H9 (cell line): Measurements from ENCODE around the gene ATG14. TPM values are rescaled to one million over a fixed set of nuclear protein-coding genes. Genes with fewer than 3 reads are reported as not detected.

Experiments used
- DNase-seq: peaks from one replicate; pipeline ENCODE4 v3.0.0-alpha.2; 2017
- H2AFZ ChIP-seq: one replicate; pipeline ENCODE4 v1.6.1; 2013; ENCODE audit warnings: mild to moderate bottlenecking, low read length, control low read depth, moderate library complexity
- H2AK5ac ChIP-seq: 2 replicates; pipeline ENCODE4 v1.6.1; 2013; ENCODE audit warnings: low read length, control low read depth, mixed read lengths; ENCODE audit not compliant: insufficient read length
- H2BK120ac ChIP-seq: one replicate; pipeline ENCODE4 v1.6.1; 2013; ENCODE audit warnings: low read depth, mild to moderate bottlenecking, low read length, control low read depth, inconsistent platforms; ENCODE audit not compliant: poor library complexity, severe bottlenecking
- H2BK12ac ChIP-seq: 2 replicates; pipeline ENCODE4 v1.6.1; 2013; ENCODE audit warnings: low read length, control low read depth, mixed read lengths, low read depth; ENCODE audit not compliant: insufficient read length
- H2BK15ac ChIP-seq: 2 replicates; pipeline ENCODE4 v1.6.1; 2013; ENCODE audit warnings: low read depth, low read length, control low read depth
- H2BK20ac ChIP-seq: one replicate; pipeline ENCODE4 v1.6.1; 2013; ENCODE audit warnings: low read depth, mild to moderate bottlenecking, low read length, control low read depth, inconsistent platforms; ENCODE audit not compliant: poor library complexity, severe bottlenecking
- H2BK5ac ChIP-seq: 2 replicates; pipeline ENCODE4 v1.6.1; 2013; ENCODE audit warnings: low read length, control low read depth, mixed read lengths; ENCODE audit not compliant: insufficient read length
- H3K14ac ChIP-seq: 2 replicates; pipeline ENCODE4 v1.6.1; 2013; ENCODE audit warnings: low read length, control low read depth; ENCODE audit not compliant: insufficient read depth
- H3K18ac ChIP-seq: 2 replicates; pipeline ENCODE4 v1.6.1; 2013; ENCODE audit warnings: low read depth, mild to moderate bottlenecking, mixed read lengths, low read length, control low read depth; ENCODE audit not compliant: insufficient read length
- H3K23ac ChIP-seq: 2 replicates; pipeline ENCODE4 v1.6.1; 2013; ENCODE audit warnings: low read length, control low read depth, mixed read lengths, low read depth; ENCODE audit not compliant: insufficient read length
- H3K23me2 ChIP-seq: 2 replicates; pipeline ENCODE4 v1.6.1; 2013; ENCODE audit warnings: low read depth, mild to moderate bottlenecking, mixed read lengths, low read length, control low read depth; ENCODE audit not compliant: insufficient read length, poor library complexity, severe bottlenecking
- H3K27ac ChIP-seq: 2 replicates; pipeline ENCODE4 v1.5.1; 2013; ENCODE audit warnings: low read length, control low read depth, mixed read lengths, low read depth; ENCODE audit not compliant: insufficient read length
- H3K27me3 ChIP-seq: 2 replicates; pipeline ENCODE4 v1.6.1; 2013; ENCODE audit warnings: low read length, control low read depth, inconsistent platforms; ENCODE audit not compliant: insufficient read depth
- H3K4ac ChIP-seq: 2 replicates; pipeline ENCODE4 v1.6.1; 2013; ENCODE audit warnings: low read depth, mild to moderate bottlenecking, control low read depth, inconsistent platforms, low read length, moderate library complexity
- H3K4me1 ChIP-seq: 2 replicates; pipeline ENCODE4 v1.6.1; 2013; ENCODE audit warnings: low read length, control low read depth, inconsistent platforms; ENCODE audit not compliant: insufficient read depth
- H3K4me2 ChIP-seq: 2 replicates; pipeline ENCODE4 v1.6.1; 2013; ENCODE audit warnings: low read length, control low read depth, mixed read lengths; ENCODE audit not compliant: insufficient read length, insufficient read depth
- H3K56ac ChIP-seq: 2 replicates; pipeline ENCODE4 v1.6.1; 2013; ENCODE audit warnings: low read depth, mild to moderate bottlenecking, mixed read lengths, low read length, control low read depth; ENCODE audit not compliant: insufficient read length
- H3K79me1 ChIP-seq: 2 replicates; pipeline ENCODE4 v1.6.1; 2013; ENCODE audit warnings: low read depth, mild to moderate bottlenecking, moderate library complexity, low read length, control low read depth, inconsistent platforms; ENCODE audit not compliant: insufficient read depth, poor library complexity, severe bottlenecking
- H3K79me2 ChIP-seq: 2 replicates; pipeline ENCODE4 v1.6.1; 2013; ENCODE audit warnings: low read length, control low read depth, inconsistent platforms; ENCODE audit not compliant: insufficient read depth
- H3K9ac ChIP-seq: 2 replicates; pipeline ENCODE4 v1.6.1; 2013; ENCODE audit warnings: low read length, control low read depth, mixed read lengths; ENCODE audit not compliant: insufficient read length; ENCODE audit errors: extremely low read depth
- H3K9me3 ChIP-seq: one replicate; pipeline ENCODE4 v1.6.1; 2013; ENCODE audit warnings: low read depth, low read length, inconsistent platforms; ENCODE audit not compliant: control insufficient read depth
- H3T11ph ChIP-seq: one replicate; pipeline ENCODE4 v1.6.1; 2013; ENCODE audit warnings: mild to moderate bottlenecking, low read length, control low read depth, inconsistent platforms
- H4K20me1 ChIP-seq: one replicate; pipeline ENCODE4 v1.6.1; 2013; ENCODE audit not compliant: control insufficient read depth, insufficient read length, insufficient read depth
- H4K5ac ChIP-seq: 2 replicates; pipeline ENCODE4 v1.6.1; 2013; ENCODE audit warnings: low read depth, mild to moderate bottlenecking, mixed read lengths, low read length, control low read depth; ENCODE audit not compliant: insufficient read length
- H4K8ac ChIP-seq: replicated peaks from 2 replicates; pipeline ENCODE4 v1.6.1; 2013; ENCODE audit warnings: low read length, control low read depth, mixed read lengths, low read depth; ENCODE audit not compliant: insufficient read length
- H4K91ac ChIP-seq: 2 replicates; pipeline ENCODE4 v1.6.1; 2013; ENCODE audit warnings: low read depth, mild to moderate bottlenecking, moderate library complexity, mixed read lengths, low read length, control low read depth; ENCODE audit not compliant: insufficient read length
- H3K27ac Mint-ChIP-seq, 3 experiments: 2 replicates in 2 of 3; 3 replicates in 1 of 3; pipeline ENCODE4 v1.8.0; 2020 to 2021; ENCODE audit warnings: mixed read lengths in 3 of 3, mild to moderate bottlenecking in 1 of 3, moderate library complexity in 1 of 3
- H3K27me3 Mint-ChIP-seq: 2 replicates; pipeline ENCODE4 v1.8.0; 2021; ENCODE audit warnings: low read depth, mild to moderate bottlenecking, moderate library complexity, mixed read lengths
- H3K36me3 Mint-ChIP-seq, 3 experiments: 2 replicates in 2 of 3; 3 replicates in 1 of 3; pipeline ENCODE4 v1.8.0; 2020 to 2021; ENCODE audit warnings: low read depth in 3 of 3, mixed read lengths in 3 of 3; ENCODE audit not compliant: insufficient read depth in 1 of 3
- H3K4me1 Mint-ChIP-seq, 2 experiments: 2 replicates each; pipeline ENCODE4 v1.8.0; 2020; ENCODE audit warnings: mixed read lengths in 2 of 2
- H3K4me3 Mint-ChIP-seq, 2 experiments: 2 replicates in 1 of 2; 3 replicates in 1 of 2; pipeline ENCODE4 v1.8.0; 2020 to 2021; ENCODE audit warnings: mild to moderate bottlenecking in 2 of 2, mixed read lengths in 2 of 2, moderate library complexity in 1 of 2
- H3K9me3 Mint-ChIP-seq, 2 experiments: 2 replicates in 1 of 2; 3 replicates in 1 of 2; pipeline ENCODE4 v1.8.0; 2020; ENCODE audit warnings: mild to moderate bottlenecking in 2 of 2, mixed read lengths in 2 of 2, moderate library complexity in 1 of 2
- WGBS: extraction: QIAGEN DNeasy Blood & Tissue Kit; methylation state at CpG from one replicate; pipeline ENCODE4 v1.1.7; 2013; ENCODE audit warnings: missing lambda C conversion rate, low lambda C conversion rate, mixed read lengths; ENCODE audit not compliant: insufficient read length; ENCODE audit errors: extremely low coverage; 5-methylcytosine and 5-hydroxymethylcytosine counted together
- total RNA-seq: library from RNA; stranded (reverse); gene quantifications from 2 replicates; pipeline ENCODE4 v1.2.1, GENCODE V29; 2021
- TF ChIP-seq, protein P1 (sequence below): fragments of 200-600 bp; sonication (generic); conservative IDR thresholded peaks from 3 replicates; pipeline ENCODE4 v1.8.0; 2021; ENCODE audit warnings: antibody characterized with exemption, mild to moderate bottlenecking

ATG14 gene
- total RNA-seq, 1 experiment from 2014 or later: 13.6 TPM

DNA sequence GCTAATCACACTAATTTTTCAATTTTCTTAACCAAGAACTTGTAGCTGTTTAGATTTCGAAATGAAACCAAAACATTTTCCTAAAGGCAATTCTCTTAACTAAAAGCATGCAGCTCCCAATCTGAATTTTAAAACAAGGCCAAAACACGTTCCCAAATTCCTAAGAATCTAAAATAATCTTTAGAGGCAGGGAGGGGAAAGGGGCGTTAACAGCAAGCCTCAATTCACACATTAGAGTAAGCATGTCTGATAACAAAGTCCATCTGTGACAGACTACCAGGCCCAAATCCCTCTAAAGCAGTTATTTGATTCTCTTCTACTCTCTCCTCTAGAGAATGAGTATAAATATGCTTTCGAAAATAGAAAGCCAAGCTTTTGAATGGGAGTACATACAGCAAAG is 754 bp downstream of the ATG14 start:
- Histone ChIP-seq H4K5ac (peak overlapping the region; percentile 97), H4K8ac (peak overlapping the region; percentile 61), H3K4me2 (peak overlapping the region; percentile 93), H2AFZ (no peak overlapping the region), H2BK5ac (no peak overlapping the region), H3K18ac (no peak overlapping the region), H3K56ac (no peak overlapping the region), H3K9ac (peak overlapping the region; percentile 90), H3K27me3 (no peaks in the 10 kb centered on the region), H3K9me3 (no peaks in the 10 kb centered on the region), H2AK5ac (no peak overlapping the region), H3K23ac (no peak overlapping the region), H4K91ac (no peak overlapping the region), H3K14ac (no peak overlapping the region), H4K20me1 (no peaks in the 10 kb centered on the region), H3K27ac (no peak overlapping the region), H2BK12ac (no peak overlapping the region), H3K79me2 (peaks cover 10% of the 10 kb centered on the region; the same call in 1 of the 2 replicates), H3K4ac (no peak overlapping the region), H2BK120ac (no peak overlapping the region), H3T11ph (no peak overlapping the region), H2BK20ac (no peak overlapping the region), H3K79me1 (peaks cover 3% of the 10 kb centered on the region), H2BK15ac (no peak overlapping the region), H3K23me2 (peaks cover 4% of the 10 kb centered on the region), H3K4me1 (no peaks in the 10 kb centered on the region)
- WGBS: no CpG with 5 or more reads among the region's 4 CpGs
- Mint-ChIP-seq H3K4me1 (peaks cover 26 to 27% of the 10 kb centered on the region in 2 experiments), H3K9me3 (no peaks in the 10 kb centered on the region; a peak in 1 of 5 replicates), H3K27me3 (peaks cover 5% of the 10 kb centered on the region; the same call in 1 of the 2 replicates), H3K36me3 (no peaks in the 10 kb centered on the region), H3K4me3 (peak overlapping the region; percentile 92 to 94), H3K27ac (peak overlapping the region in 2 of 3 experiments; percentile 86 to 95; a peak in 5 of 7 replicates)
- no peak for DNase-seq
- TF ChIP-seq, protein P1, sequence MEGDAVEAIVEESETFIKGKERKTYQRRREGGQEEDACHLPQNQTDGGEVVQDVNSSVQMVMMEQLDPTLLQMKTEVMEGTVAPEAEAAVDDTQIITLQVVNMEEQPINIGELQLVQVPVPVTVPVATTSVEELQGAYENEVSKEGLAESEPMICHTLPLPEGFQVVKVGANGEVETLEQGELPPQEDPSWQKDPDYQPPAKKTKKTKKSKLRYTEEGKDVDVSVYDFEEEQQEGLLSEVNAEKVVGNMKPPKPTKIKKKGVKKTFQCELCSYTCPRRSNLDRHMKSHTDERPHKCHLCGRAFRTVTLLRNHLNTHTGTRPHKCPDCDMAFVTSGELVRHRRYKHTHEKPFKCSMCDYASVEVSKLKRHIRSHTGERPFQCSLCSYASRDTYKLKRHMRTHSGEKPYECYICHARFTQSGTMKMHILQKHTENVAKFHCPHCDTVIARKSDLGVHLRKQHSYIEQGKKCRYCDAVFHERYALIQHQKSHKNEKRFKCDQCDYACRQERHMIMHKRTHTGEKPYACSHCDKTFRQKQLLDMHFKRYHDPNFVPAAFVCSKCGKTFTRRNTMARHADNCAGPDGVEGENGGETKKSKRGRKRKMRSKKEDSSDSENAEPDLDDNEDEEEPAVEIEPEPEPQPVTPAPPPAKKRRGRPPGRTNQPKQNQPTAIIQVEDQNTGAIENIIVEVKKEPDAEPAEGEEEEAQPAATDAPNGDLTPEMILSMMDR: no peak
